Urinary bladder (tissue), 4 donors: Measurements from ENCODE around the gene MYO15A. TPM values are rescaled to one million over a fixed set of nuclear protein-coding genes. Genes with fewer than 3 reads are reported as not detected.

ENCODE experiments used
- DNase-seq: peaks from one replicate; pipeline ENCODE4 v3.0.0-alpha.2; 2015; ENCODE audit errors: extremely low spot score
- H3K27ac ChIP-seq: one replicate; pipeline ENCODE4 v1.5.1; 2013; ENCODE audit warnings: low read depth, mild to moderate bottlenecking, moderate library complexity
- H3K36me3 ChIP-seq: one replicate; pipeline ENCODE4 v1.6.1; 2013; ENCODE audit warnings: mild to moderate bottlenecking, moderate library complexity; ENCODE audit not compliant: insufficient read depth
- H3K4me1 ChIP-seq: one replicate; pipeline ENCODE4 v1.6.1; 2013; ENCODE audit warnings: mild to moderate bottlenecking, moderate library complexity; ENCODE audit not compliant: insufficient read depth
- H3K4me3 ChIP-seq: one replicate; pipeline ENCODE4 v1.5.1; 2013; ENCODE audit warnings: low read depth, low read length
- WGBS: extraction: QIAGEN DNeasy Blood & Tissue Kit; methylation state at CpG from one replicate; pipeline ENCODE4 v1.1.7; 2013; 5-methylcytosine and 5-hydroxymethylcytosine counted together
- polyA plus RNA-seq: library from polyadenylated mRNA; stranded (reverse); fragments of 200-250 nt; gene quantifications from one replicate; pipeline ENCODE4 v1.2.3, GENCODE V29; 2013
- total RNA-seq: library from RNA; depleted of rRNA; stranded (reverse); fragments of >200 nt; gene quantifications from one replicate; pipeline ENCODE4 v1.2.3, GENCODE V29; 2014
- donor health status: healthy with polysubstance abuse.
- donor health status: healthy.

MYO15A gene
- total and polyA plus RNA-seq, 2 donors, result 1.2 to 1.4 TPM

DNA sequence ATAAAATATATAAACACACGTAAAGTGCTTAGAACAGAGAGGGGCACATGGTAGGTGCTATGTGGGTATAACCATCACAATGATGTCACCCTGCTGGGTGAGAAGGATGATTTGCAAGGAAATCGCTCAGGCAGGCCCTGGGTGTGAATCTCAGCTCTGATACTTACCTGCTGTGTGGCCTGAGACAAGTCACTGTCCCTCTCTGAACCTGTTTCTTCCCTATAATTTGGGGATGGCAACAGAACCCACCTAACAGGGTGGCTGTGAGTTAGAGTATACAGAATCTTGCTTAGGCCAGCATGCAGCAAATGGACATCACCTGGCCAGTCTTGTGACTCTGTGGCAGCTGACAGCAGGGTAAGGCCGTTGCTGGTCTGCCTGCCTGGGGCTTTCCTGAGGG is 38.4 kb downstream of the MYO15A start:
- H3K4me1 ChIP-seq, result no peaks in the 10 kb centered on the region
- H3K4me3 ChIP-seq, result no peak overlapping the region
- H3K27ac ChIP-seq, result no peak overlapping the region
- no peak for DNase-seq
- H3K36me3 ChIP-seq, result no peaks in the 10 kb centered on the region
- WGBS, result 83% methylated on average over 3 of the region's 3 CpGs

DNA sequence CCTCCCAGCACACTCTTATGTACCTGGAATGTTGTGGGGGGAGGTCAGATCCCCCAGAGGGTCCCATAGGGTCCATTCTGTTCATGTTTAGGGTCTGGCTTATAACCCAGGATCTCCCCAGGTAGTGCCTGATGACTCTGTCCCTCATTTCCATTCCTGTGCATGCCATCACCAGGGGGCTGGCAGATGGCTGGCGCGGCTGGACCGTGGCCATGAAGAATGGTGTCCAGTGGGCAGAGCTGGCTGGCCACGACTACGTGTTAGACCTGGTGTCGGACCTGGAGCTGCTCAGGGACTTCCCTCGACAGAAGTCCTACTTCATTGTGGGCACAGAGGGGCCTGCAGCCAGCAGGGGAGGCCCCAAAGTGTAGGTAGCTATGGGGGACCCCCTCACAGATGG is 40.0 kb downstream of the MYO15A start:
- DNase-seq, result no peak
- WGBS, result 88% methylated on average over 7 of the region's 7 CpGs
- Histone ChIP-seq H3K36me3 (no peaks in the 10 kb centered on the region), H3K27ac (no peak overlapping the region), H3K4me1 (no peaks in the 10 kb centered on the region), H3K4me3 (no peak overlapping the region)

DNA sequence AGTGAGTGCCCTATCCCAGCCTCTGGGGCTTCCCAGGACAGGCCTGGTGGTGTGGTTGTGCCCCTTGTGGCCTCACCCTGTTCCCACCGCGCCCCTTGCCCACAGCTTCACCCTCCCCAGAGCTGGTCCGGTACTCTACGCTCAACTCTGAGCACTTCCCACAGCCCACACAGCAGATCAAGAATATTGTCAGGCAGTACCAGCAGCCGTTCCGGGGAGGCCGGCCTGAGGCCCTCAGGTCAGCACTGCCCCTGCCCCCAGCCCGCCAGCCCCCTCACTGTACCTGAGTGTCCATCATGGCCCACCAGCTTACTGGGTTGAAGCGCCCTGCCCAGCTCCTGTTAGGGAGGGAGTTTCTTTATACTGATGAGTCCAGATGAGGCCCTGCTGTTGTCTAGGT is 42.7 kb downstream of the MYO15A start:
- Histone ChIP-seq H3K27ac (no peak overlapping the region), H3K4me3 (no peak overlapping the region), H3K4me1 (no peaks in the 10 kb centered on the region), H3K36me3 (no peaks in the 10 kb centered on the region)
- 91% methylated on average over 9 of the region's 9 CpGs for WGBS
- DNase-seq, result no peak

DNA sequence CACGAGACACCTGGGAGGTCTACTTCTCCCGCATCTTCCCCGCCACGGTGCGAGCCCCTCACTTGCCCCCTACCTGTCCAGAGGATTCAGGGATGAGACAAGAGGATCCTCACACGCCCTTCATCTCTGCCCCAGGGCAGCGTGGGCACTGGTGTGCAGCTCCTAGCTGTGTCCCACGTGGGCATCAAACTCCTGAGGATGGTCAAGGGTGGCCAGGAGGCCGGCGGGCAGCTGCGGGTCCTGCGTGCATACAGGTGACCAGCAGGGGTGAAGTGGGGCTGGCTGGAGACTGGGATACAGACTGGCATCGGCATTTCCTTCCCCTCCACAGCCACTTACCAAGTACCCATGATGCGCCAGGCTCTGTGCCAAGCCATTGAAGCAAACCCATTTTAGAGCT is 46.6 kb downstream of the MYO15A start:
- Histone ChIP-seq H3K4me3 (no peak overlapping the region), H3K27ac (no peak overlapping the region), H3K36me3 (no peaks in the 10 kb centered on the region), H3K4me1 (no peaks in the 10 kb centered on the region)
- WGBS, result 94% methylated on average over 14 of the region's 14 CpGs
- DNase-seq, result no peak

DNA sequence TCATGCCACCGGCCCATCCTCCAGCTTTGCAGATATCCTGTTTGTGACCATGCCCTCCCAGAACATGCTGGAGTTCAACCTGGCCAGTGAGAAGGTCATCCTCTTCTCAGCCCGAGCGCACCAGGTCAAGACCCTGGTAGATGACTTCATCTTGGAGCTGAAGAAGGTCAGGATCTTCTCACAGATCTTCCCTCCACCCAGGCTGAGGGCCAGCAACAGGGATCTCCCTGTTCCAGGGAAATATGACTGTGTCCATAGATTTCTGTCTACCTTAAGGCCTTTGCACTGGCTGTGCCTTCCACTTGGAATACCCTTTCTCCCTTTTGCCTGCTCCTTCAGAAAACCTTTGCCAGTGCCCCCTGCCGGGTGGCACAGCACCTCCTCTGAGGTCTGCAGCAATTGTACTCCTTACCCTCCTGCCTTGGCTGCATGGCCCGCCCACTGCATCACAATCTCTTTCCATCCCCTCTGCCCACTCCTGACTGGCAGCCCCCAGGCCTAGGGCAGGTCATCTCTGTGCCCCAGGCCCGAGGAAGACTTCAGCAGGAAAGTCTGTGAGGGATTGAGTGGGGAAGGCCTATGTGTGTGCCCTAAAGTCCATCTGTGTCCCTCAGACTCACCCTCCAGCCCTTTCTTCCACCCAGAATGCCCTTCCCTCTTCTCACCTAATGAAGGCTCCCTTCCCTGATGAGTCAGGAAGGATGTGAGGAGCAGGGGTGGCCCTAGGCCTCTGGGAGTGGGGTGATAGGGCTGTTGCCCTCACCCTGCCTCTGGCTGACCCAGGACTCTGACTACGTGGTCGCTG is 47.8 kb downstream of the MYO15A start:
- no peak overlapping the region for H3K4me3 ChIP-seq
- DNase-seq, result no peak
- H3K27ac ChIP-seq, result no peak overlapping the region
- H3K4me1 ChIP-seq, result no peaks in the 10 kb centered on the region
- WGBS, result 71% methylated on average over 8 of the region's 8 CpGs
- no peaks in the 10 kb centered on the region for H3K36me3 ChIP-seq

DNA sequence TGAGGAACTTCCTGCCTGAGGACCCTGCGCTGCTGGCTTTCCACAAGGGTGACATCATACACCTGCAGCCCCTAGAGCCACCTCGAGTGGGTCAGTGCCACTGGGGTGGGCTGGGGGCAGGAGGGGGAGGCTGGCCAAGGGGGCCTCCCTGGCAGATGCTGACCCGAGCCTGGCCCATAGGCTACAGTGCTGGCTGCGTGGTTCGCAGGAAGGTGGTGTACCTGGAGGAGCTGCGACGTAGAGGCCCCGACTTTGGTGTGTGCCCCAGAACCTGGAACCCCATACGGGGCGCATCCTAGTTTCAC is 48.4 kb downstream of the MYO15A start:
- DNase-seq, result no peak
- WGBS, result 93% methylated on average over 10 of the region's 10 CpGs
- Histone ChIP-seq H3K4me3 (no peak overlapping the region), H3K36me3 (no peaks in the 10 kb centered on the region), H3K27ac (no peak overlapping the region), H3K4me1 (no peaks in the 10 kb centered on the region)

DNA sequence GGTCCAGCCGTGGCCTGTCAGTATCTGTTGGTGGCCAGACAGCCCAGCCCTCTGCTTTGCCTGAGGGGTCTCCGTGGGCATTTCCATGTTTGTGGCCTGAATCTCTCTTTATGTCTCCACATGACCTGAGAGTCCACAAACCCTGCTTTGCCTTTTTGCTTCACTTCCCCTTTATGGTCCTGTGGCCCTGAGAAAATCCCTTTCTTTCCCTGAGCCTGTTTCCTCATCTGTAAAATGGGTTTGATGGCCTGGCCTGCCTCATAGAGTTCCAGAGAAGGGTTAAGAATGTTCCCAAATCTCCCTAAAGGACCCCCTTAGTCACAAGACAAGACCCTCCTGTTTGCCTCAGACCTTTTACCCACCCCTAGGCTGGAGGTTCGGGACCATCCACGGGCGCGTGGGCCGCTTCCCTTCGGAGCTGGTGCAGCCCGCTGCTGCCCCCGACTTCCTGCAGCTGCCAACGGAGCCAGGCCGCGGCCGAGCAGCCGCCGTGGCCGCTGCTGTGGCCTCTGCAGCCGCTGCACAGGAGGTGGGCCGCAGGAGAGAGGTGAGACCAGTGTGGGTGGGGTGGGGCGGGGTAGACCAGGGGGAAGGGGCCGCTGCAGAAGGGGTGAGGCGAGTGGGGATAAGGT is 48.9 kb downstream of the MYO15A start:
- no peak for DNase-seq
- Histone ChIP-seq H3K27ac (no peak overlapping the region), H3K36me3 (no peaks in the 10 kb centered on the region), H3K4me1 (no peaks in the 10 kb centered on the region), H3K4me3 (no peak overlapping the region)
- whole genome bisulfite sequencing, result 68% methylated on average over 22 of the region's 22 CpGs

DNA sequence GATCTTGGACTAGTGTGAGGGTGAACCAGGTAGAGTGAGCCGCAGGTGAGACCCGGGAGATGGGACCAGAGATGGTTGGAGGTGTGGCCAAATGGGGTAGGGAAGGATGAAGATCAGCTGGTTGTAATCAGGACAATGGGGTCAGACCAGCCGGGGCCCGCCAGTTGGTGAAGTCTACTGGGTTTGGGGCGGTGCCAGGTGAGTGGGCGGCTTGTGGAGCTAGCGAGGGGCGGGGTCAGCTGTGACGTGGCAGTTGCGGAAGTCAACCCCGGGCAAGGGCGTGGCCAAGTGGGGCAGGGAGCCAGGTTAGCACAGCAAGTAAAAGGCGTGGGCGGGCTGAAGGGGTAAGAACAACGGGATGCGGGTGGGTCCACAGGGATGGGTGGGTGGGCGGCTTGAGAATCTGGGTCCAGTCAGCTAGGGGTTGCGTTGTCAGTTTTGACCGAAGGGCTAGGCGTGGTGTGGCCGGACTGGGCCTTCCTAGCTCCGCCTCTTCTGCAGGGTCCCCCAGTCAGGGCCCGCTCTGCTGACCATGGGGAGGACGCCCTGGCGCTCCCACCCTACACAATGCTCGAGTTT is 49.6 kb downstream of the MYO15A start:
- DNase-seq, result peak; percentile 83
- H3K4me3 ChIP-seq, result peak overlapping the region; percentile 49
- no peaks in the 10 kb centered on the region for H3K4me1 ChIP-seq
- no peak overlapping the region for H3K27ac ChIP-seq
- H3K36me3 ChIP-seq, result no peaks in the 10 kb centered on the region
- WGBS, result 8% methylated on average over 26 of the region's 26 CpGs

DNA sequence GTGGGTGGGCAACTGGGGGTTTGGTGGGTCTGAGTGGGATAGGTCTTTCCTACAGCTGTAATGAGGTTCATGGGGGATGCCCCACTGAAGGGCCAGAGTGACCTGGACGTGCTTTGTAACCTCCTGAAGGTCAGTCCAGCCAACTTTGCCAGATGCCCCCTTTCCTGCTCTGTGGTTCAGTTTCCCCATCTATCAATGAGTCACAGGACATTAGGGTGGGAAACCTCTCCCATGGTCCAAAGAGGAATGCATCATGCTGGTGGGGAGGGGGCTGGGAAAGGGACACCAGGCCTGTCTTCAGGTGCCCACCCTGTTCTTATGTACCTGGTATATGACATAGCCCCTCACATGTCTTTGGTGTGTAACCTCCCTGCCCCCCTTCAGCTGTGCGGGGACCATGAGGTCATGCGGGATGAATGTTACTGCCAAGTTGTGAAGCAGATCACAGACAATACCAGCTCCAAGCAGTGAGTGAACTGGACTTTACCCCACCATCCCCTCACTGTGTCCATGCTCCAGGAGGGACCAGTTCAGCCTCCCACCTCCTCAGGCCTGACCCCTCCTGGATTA is 51.1 kb downstream of the MYO15A start:
- no peak for DNase-seq
- no peak overlapping the region for H3K4me3 ChIP-seq
- H3K4me1 ChIP-seq, result no peaks in the 10 kb centered on the region
- H3K27ac ChIP-seq, result no peak overlapping the region
- 83% methylated on average over 3 of the region's 3 CpGs for WGBS
- H3K36me3 ChIP-seq, result no peaks in the 10 kb centered on the region

DNA sequence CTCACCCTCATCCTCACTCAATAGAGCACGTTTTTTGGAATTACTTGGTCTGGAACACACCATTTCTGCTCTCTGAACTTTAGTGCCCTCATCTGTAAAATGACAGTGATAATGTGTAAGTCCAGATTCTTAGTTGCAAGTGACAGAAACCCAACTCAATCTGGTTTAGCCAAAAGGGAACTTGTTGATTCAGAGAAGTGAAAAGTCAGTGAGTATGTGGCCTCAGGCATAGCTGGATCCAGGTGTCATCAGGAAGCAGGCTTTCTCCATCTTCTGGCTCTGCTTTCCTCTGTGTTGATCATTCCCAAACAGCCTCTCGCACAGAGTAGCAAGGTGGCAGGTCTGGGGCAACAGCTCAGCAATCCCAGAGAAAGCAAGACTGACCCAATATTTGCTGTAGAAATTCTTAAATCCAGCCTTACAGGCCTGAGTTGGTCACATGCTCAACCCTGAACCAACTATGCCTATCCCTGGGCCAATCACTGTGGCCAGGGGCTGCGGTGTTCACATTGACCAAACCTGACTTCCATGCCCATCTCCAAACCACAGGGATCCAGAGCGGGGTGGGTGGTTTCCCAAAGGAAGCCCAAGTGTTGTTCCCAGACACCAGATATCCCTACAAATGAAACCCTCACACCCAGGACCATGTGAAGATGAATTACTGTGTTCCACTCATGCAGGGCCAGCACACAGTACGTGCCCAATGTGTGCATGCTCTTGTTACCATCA is 51.7 kb downstream of the MYO15A start:
- no peak overlapping the region for H3K27ac ChIP-seq
- no peak for DNase-seq
- 92% methylated on average over 5 of the region's 5 CpGs for WGBS
- no peak overlapping the region for H3K4me3 ChIP-seq
- no peaks in the 10 kb centered on the region for H3K36me3 ChIP-seq
- no peaks in the 10 kb centered on the region for H3K4me1 ChIP-seq

DNA sequence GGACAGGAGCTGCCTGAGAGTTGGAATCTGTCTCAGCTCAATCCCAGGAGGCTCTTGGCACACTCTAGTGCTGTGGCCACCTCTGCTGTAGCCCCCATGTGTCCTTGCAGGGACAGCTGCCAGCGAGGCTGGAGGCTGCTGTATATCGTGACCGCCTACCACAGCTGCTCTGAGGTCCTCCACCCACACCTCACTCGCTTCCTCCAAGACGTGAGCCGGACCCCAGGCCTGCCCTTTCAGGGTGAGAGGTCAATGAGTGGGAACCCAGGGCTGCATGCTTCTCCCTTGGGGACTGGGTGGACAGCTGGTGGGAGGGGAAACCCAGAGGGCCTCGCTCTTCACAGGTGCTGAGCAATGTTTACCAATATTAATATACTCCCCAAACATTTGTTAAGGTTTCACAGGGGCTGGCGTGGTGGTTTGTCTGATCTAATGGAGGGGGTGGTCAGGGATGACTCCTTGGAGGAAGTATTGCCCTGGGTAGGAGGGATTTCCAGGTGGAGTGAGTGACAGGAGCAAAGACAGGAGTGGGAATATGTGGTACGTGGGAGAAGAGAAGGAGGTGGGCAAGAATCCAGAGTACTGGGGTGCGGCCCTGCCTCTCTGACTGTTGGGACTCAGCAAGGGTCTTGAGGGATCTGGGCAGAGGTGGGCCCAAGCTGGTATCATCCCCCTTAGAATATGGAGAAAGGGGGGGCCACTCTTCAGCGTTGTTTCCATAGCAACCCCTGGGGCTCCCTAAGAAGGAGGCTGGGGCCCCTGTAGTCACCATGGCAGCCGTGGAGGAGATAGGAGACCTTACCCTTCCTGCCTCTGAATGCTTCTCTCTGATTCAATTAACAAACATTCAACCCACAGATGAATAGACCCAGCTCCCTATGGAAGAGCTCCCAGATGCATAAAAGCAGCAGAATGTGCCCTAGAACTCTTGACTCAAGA is 52.9 kb downstream of the MYO15A start:
- no peaks in the 10 kb centered on the region for H3K4me1 ChIP-seq
- no peak overlapping the region for H3K27ac ChIP-seq
- no peaks in the 10 kb centered on the region for H3K36me3 ChIP-seq
- 66% methylated on average over 12 of the region's 12 CpGs for WGBS
- H3K4me3 ChIP-seq, result no peak overlapping the region
- no peak for DNase-seq

DNA sequence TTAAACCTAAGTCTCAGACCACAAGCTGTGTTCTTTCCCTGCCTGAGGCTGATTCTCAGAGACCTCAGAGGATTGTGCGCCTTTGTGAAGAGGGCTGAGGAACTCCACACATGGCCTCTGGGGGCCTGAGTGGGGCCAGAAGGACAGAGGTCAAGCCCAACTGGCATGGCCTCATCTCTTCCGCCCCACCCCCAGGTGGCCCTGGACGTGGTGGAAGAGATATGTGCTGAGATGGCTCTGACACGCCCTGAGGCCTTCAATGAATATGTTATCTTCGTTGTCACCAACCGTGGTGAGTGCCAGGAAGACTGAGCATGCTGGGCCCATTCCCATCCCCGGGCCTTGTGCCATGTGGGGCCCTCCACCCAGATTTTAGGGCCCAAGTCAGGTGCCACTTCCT is 55.0 kb downstream of the MYO15A start:
- Histone ChIP-seq H3K4me1 (no peaks in the 10 kb centered on the region), H3K27ac (no peak overlapping the region), H3K4me3 (no peak overlapping the region), H3K36me3 (no peaks in the 10 kb centered on the region)
- 84% methylated on average over 7 of the region's 7 CpGs for WGBS
- no peak for DNase-seq

DNA sequence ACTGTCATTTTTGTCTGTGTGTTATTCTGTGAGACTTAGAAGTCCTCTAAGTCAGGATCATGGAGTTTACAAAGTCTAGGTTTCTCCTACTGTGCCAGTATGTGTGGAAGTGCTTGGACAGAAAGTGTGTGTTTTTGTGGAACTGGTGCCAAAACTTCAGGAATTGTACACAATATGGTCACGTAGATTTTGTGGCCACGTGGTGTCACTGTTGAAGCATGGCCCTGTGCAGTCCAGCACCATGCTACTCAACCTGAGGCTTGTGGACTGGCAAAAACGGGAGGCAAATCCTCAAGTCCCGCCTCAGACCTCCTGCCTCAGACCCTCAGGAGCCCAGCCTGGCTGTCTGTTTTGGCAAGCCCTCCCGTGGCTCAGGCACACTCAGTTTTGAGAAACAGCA is 58.3 kb downstream of the MYO15A start:
- DNase-seq, result no peak
- Histone ChIP-seq H3K4me1 (no peaks in the 10 kb centered on the region), H3K36me3 (no peaks in the 10 kb centered on the region), H3K4me3 (no peak overlapping the region), H3K27ac (no peak overlapping the region)
- WGBS, result 54% methylated on average over 5 of the region's 5 CpGs
